ENCODE data around the gene VEPH1.

- TF ChIP-seq CTCF (IDR thresholded peaks at IDR 0.05; ENCODE audit: borderline replicate concordance, extremely low read depth, low read length, poor library complexity, severe bottlenecking), result no peak
- no peak for TF ChIP-seq EZH2 (IDR thresholded peaks at IDR 0.05; ENCODE audit: borderline replicate concordance, low read depth, low read length, severe bottlenecking)
Observed at GRCh38 chr3:157353652-157354051, 149.6 kb downstream of the VEPH1 start.

All from DND-41 (cell line).